ENCODE data around the gene SELENOM.
"Not testable (repeated sequence)": the region's sequence is repeated elsewhere in the genome, so short reads cannot be mapped to it uniquely, and the experiment has no call there.

The SELENOM gene

GRCh38 chr22:31075961-31076360, 31.4 kb downstream of the SELENOM start:
- DNase-seq (ENCODE audit: low read depth): no peak

- DNase-seq (ENCODE audit: low read depth): not testable (repeated sequence)
Measured at GRCh38 chr22:31073545-31074145, 33.7 kb downstream of the SELENOM start.

- not testable (repeated sequence) for DNase-seq (ENCODE audit: low read depth)
Measured at GRCh38 chr22:31073125-31073524, 34.2 kb downstream of the SELENOM start.

GRCh38 chr22:31069691-31070314, 37.6 kb downstream of the SELENOM start:
- DNase-seq (ENCODE audit: low read depth): not testable (repeated sequence)

- no peak for DNase-seq (ENCODE audit: low read depth)
Measured at GRCh38 chr22:31068970-31069369, 38.4 kb downstream of the SELENOM start.

- DNase-seq (ENCODE audit: low read depth): no peak
Measured at GRCh38 chr22:31064369-31064768, 43.0 kb downstream of the SELENOM start.

GRCh38 chr22:31062566-31063230, 44.7 kb downstream of the SELENOM start:
- no peak for DNase-seq (ENCODE audit: low read depth)

- DNase-seq (ENCODE audit: low read depth): not testable (repeated sequence)
Measured at GRCh38 chr22:31059663-31060062, 47.7 kb downstream of the SELENOM start.

- DNase-seq (ENCODE audit: low read depth): no peak
Measured at GRCh38 chr22:31056986-31057599, 50.3 kb downstream of the SELENOM start.

GRCh38 chr22:31055635-31056159, 51.7 kb downstream of the SELENOM start:
- DNase-seq (ENCODE audit: low read depth): no peak

GRCh38 chr22:31055117-31055634, 52.2 kb downstream of the SELENOM start:
- no peak for DNase-seq (ENCODE audit: low read depth)

All from activated T-helper 9 cell treated with anti-CD3 and anti-CD28 coated beads, Interleukin-2, amount 50 U/mL, for 16 hours (primary cell).